ENCODE results near the gene MTNR1B.

Gene MTNR1B

DNA sequence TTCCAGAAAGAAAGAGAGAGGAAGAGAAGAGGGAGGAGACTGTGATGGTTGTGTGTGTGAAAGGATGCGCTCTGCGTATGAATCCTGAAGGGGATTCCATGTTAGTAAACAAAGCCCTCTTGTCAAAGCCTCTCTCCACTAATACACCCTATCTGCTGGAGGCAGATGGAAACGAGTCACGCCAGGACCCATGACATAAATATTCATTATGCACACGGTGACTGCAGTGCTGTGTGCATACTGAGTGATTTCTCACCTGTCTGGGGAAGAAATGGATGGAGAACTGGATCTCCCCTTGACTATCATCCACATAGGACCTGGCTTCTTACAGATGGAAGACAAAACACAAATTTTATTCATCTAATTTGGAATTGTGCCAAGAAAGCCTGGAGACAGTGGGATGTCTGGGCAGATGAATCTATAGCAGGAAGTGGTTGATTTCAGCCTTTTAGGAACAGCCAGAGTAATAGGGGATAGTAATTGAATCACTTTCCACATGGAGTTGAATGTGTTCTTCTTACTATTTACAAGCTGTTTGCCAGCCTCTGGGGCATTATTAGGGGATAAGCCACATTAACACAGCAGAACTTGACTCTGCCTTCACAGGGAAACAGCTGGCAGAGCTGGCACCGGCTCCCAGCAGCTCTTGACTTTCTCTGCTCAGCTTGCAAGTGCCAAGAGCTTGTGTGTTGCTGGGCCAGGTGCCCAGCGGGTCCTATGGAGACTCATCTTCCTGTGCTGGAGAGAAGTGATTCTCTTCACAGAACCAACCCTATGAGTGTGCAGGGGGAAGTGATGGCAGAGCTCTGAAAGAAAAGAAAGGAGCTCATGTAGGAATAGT, 9.0 kb downstream of the MTNR1B start:
- no peak for DNase-seq (ENCODE audit: low read depth)

DNA sequence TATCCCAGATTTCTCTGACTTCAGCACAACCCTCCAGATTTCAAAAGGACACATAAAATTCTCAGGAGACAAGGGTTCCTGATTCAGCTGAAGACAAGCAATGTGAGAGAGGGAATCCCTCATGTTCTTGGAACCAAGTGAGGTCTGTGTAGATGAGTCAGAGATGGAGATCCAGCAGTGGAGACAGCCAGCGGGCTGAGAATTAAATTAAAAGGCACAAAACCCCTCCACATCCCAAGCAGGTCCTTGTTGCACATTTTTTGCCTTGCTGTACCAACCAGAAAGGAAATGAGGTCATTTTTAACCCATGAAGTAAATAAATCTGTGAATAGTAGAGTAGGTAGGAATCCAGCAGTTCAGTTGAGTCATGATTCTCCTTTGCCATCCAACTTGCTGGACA, 9.7 kb downstream of the MTNR1B start:
- no peak for DNase-seq (ENCODE audit: low read depth)

DNA sequence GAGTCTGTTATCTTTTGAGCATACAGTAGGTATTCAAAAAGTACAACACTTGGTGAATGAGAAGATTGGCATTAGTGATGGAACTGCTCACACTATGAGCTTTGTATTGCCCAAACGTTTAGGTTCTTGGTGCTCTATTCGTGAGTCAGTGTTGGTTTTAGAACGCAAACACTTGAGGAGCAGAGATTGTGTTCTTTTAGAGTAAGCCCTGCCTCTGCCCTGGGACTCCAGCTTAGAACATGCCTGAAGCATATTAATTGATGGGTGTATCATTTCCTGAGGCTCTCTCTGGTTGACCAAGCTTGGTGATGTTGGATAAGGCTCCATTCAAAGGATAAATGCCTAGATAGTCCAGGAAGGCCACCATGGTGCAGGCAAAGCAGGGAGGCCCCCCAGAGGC, 10.9 kb downstream of the MTNR1B start:
- DNase-seq (ENCODE audit: low read depth): no peak

DNA sequence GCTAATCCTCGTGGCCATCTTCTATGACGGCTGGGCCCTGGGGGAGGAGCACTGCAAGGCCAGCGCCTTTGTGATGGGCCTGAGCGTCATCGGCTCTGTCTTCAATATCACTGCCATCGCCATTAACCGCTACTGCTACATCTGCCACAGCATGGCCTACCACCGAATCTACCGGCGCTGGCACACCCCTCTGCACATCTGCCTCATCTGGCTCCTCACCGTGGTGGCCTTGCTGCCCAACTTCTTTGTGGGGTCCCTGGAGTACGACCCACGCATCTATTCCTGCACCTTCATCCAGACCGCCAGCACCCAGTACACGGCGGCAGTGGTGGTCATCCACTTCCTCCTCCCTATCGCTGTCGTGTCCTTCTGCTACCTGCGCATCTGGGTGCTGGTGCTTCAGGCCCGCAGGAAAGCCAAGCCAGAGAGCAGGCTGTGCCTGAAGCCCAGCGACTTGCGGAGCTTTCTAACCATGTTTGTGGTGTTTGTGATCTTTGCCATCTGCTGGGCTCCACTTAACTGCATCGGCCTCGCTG, 12.1 kb downstream of the MTNR1B start:
- DNase-seq (ENCODE audit: low read depth): no peak

DNA sequence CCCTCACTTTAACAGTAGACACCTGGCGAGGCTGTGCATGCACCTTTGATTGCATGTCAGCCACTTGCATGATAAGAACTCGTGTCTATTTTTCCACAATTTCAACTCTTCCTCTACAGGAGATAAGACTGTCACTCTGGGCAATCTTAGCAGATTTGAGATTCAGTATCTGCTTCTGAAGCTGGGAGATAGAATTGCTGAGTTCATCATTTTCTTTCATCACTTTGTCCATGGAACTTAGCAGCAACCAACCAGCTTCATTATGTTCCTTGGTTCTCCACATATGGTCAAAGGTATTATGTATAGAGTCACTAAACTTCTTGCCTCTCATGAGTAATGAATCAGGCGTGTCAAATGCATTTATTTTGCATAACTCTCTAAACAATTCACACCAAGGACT, 17.1 kb downstream of the MTNR1B start:
- DNase-seq (ENCODE audit: low read depth): no peak

DNA sequence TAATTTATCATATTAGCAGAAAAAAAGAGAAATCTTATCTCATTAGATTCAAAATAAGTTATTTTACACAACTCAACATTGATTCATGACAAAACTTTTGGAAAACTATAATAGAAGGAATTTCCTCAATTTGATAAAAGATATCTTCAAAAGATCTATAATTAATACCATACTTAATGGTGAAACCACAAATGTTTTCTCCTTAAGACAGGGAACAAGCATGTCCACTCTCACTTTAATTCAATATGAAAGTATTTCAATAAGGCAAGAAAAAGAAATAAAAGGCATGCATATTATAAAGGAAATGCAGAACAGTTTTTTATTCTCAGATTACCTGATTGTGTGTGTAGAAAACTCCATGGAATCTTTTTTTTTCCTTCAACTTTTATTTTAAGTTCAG, 23.6 kb downstream of the MTNR1B start:
- no peak for DNase-seq (ENCODE audit: low read depth)

DNA sequence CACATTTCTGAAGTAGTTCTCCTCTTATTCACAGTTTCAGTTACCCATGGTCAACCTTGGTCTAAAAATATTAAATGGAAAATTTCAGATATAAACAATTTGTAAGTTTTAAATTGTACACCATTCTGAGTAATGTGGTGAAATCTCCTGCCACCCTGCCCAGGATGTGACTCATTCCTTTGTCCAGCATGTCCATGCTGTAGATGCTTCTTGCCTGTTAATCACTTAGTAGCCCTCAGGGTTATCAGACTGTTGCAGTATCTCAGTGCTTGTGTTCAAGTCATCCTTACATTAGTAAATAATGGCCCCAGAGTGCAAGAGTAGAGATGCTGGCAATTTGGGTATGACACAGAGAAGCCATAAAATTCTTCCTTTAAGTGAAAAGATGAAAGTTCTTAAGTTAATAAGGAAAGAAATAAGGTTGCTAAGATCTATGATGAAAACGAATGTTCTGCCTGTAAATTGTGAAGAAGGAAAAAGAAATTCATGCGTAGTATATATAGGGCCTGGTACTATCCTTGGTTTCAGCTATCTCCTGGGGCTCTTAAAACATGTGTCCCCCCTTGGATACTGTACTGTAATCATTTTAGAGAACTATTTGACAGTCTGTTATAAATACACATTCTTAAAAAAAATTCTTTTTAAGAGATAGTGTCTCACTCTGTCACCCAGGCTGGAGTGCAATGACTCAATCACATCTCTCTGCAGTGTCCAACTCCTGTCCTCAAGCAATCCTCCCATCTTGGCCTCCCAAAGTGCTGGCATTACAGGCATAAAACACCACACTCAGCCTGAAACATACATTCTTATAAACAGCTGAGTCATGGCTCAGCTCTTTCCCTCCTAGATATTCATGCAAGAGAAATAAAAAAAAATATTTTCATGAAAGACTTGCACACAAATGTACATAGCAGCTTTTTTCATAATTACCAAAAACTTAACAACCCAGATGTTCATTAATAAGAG, 31.3 kb downstream of the MTNR1B start:
- DNase-seq (ENCODE audit: low read depth): no peak

DNA sequence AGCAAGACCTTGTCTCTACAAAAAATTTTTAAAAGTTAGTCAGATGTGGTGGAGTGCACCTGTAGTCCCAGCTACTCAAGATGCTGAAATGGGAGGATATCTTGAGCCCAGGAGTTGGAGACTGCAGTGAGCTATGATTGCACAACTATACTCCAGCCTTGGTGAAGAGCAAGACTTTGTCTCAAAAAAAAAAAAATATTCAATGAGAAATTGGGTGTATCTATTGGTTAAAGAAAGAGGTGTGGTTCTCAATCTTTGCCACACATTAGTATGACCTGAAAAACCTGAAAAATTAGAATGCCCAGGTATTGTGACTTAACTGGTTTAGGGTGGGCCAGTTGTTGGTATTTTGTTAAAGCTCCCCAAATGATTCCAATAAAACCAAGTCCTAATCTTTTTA, 32.4 kb downstream of the MTNR1B start:
- DNase-seq (ENCODE audit: low read depth): no peak

DNA sequence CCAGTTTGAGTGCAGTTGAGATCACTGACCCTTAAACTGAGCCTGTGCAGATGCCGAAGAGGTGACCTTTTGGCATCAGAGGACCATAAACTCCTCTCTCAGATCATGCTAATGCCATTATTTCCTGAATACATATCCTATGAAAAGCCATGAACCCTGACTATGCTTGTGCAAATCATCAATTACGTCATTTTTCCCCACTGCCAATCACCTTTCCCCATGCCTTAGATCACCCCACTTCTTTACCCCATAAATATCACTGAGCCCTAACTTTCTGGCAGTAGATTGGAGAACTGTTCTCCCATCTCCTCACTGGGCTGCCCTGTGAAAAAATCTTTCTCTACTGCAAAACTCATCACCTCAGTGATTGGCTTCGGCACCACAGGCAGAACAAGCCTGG, 32.9 kb downstream of the MTNR1B start:
- DNase-seq (ENCODE audit: low read depth): no peak

DNA sequence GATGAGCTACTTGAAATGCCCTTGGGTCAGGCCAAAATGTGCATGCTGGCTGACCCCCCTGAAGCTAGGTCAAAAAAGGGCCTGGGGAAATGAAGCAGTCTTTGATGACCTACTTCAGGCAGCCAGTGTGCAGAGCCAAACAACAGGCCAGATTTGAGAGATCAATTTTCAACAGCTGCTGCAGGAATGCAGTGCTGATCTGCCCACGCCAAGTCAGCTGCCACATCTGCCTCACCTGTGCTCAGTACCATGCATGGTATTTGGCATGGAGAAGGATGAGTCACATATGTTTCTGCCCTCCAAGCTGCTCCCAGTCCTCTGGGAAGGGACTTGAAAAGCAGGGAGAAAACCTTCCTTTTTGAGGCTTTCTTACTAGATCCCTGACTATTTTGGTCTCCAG, 35.8 kb downstream of the MTNR1B start:
- no peak for DNase-seq (ENCODE audit: low read depth)

DNA sequence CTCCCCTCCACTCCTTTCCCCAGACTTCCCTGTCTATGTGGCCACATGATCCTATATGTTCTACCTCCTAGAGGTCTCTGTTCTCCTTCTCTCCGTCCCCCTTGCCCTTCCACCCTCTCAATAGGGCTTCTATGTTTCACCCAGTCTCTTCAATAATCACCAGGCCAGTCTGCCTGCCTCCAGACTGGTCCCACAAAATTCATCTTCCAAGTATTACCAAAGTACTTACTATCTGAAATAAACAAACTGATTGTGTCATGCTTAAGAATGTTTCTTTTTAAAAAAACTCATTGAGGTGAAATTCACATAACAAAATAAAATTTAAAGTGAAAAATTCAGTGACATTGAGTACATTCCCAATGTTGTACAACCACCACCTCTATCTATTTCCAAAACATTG, 44.2 kb downstream of the MTNR1B start:
- no peak for DNase-seq (ENCODE audit: low read depth)

DNA sequence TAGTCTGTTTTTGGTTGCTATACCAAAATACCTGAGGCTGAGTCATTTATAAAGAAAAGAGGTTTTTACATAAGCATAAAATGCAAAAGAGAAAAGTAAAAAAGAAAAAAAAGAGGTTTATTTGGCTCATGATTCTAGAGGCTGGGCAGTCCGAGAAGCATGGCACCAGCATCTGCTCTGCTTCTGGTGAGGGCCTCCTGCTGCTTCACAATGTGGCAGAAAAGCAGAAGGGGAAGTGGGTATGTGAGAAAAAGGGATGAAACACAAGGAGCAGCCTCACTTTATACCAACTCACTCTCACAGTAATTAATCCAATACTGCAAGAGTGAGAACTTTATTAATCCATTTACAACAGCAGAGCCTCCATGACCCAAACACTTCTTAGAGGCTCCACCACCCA, 47.1 kb downstream of the MTNR1B start:
- no peak for DNase-seq (ENCODE audit: low read depth)

DNA sequence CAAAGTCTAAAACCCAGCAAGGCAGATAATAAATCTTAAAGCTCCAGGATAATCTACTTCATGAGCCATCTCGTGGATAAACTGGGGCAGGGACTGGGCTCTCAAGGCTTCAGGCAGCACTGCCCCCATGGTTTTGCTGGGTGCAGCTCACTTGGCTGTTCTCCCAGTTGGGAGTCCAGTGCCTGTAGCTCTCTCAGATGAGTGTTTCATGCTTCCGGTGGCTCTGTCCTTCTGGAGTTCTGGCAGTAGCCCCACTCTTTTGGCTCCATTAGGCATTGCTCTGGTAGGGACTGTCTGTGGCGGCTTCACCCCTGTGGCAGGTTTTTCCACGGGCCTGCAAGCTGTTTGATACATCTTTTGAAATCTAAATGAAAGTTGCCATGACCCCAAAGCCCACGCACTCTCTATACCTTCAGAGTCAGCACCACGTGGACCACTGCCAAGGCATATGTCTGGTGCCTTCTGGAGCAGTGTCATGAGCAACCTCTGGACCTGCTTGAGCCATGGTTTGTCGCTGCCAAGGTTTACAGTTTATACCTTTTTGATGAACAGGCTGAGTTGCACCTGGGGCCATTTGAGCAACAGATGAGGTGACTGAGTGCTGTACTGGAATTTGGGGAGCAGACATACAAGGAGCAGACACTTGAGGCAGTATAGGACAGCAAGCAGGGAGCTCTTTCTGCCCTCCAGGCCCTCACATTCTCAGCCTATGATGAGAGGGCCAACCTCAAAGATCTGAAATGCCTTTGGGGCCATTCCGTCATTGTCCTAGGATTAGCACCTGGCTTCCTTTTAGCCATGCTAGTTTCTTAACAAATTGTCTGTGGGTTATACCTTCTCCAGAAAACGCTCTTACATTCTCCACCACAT, 48.6 kb downstream of the MTNR1B start:
- DNase-seq (ENCODE audit: low read depth): no peak

DNA sequence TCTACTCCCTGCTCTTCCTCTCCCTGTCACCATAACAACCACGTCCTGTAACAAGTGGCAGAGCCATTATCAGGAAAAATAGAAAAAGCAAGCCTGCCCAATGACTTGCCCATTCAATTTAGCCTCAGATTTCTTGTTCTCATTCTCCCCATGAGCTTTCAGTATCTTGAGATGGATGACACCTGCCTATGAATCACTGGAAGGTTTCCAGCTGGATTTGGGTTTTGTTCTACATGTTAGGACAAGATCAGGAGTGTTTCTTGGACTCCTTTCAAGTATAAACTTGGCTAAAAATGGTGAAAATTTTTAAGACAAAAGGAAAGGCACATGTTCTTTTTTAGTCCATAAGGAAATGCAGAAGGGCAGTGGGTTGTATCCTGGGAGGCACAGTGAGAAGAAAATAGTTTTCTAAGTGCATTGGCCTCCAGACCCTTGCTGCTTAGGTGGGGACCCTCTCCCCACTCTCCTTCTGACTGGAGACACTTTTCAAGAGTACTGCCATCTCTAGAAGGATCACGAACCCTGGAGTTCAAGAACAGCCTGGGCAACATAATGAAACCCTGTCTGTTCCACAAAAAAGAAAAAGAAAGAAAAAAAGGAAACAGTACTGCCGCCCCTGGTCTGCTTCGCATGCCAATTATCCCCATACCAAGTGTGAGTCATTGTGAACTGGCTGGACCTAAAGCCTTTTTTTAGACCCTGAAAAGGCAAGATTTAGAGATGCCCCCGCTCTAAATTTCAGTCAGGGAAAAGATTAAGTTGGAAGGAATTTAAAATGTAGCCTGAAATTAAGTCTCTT, 51.0 kb downstream of the MTNR1B start:
- DNase-seq (ENCODE audit: low read depth): no peak

DNA sequence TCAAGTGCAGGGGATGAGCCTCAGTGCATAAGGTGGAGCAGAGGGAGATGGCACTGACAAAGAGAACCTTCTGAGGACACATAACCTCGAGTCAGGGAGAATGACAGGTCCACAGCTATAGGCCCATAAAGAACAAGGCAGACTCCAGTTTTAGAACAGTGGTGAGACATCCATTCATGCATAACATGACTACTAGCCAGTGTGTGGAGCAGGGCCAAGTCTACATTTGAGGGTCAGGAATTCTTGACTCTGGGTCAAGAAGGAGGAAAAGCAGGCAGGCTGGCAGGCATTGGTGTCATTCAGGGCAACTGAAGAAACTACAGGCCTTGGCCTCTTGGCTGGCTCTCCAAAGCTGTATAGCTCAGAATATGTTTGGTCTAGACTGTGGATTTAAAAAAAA, 54.9 kb downstream of the MTNR1B start:
- DNase-seq (ENCODE audit: low read depth): no peak

DNA sequence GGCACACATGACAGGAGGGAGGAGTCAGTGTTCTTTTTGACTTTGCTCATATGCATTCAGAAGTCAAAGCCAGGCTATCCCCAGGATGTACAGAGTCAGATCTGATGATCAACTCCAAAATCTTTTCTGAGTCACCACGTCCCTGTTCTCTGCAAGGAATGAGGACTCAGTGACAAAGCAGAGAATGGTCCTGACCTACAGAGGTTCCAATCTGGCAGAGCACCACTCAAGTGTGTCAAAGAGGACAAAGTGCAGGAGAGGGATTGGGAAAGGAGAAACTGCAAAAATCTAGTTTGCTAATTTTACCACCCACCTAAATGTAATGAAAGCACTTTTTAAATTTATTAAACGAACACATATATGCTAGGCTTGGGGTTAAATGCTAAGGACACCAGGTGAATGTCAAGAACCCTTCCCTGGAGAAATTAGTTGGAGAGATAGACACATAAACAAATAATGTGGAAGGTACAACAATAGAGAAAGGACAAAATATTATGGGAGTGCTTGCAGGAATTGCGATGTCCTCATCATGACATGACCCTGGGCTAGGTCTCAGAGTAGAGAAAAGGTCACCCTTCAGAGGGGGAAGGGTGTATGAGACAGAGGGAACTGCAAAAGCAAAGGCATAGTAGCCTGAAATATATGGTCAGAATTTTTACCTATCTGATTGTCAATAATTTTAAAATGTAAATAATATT, 56.3 kb downstream of the MTNR1B start:
- DNase-seq (ENCODE audit: low read depth): no peak

DNA sequence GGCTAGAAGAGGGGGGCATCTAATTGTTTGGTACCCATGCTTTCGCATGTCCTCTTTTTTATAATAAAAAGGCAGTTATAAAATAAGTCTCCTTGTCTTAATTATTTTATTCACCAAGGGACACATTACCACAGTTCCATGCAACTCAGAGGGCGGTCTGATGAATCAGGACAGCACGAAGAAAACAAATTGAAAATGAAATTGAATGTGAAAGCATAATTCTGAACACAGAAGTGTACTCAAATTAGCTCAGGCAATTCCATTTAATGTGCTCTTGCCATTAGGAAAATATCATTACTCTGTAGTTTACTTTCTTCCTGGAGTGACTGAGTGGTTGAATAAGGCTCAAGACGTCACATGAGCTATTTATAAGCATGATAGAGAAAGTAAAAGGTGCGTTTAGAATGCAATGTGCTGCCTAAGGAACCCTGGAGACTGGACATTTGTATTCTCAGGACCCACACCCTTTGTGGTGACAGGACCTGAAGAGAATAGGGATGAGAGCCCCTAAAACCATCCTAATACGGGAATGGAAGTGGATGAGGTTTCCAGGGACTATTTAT, 59.6 kb downstream of the MTNR1B start:
- no peak for DNase-seq (ENCODE audit: low read depth)

DNA sequence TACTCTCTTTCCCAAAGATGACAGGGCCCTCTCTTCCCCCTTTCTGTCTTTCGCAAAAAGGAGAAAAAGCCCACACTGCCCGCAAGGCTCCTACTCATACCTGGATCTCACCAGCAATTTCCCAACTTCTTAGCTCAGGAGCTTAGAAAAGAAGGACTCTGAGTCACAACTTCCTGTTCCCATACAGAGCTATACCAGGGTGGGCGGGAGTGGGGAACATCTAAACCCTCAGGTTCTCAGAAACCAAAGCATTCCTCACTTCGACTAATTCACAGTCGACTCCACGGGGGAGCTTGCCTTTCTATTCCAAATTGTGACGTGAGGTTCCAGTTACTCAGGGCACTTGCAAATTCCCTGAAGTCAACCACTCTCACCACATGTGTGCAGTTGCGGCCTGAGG, 61.9 kb downstream of the MTNR1B start:
- no peak for DNase-seq (ENCODE audit: low read depth)
